Activated T-cell treated with anti-CD3 and anti-CD28 coated beads, Interleukin-2, amount 50 U/mL, for 24 hours (primary cell): ENCODE data around the gene COPS7B.
A peak's percentile ranks its signal among the peaks of the same experiment; 100 is the strongest.

Experiments used
- DNase-seq: peaks from one replicate; pipeline ENCODE4 v3.0.0-alpha.2; 2020
- H3K27ac Mint-ChIP-seq: 2 replicates; pipeline ENCODE4 v1.8.0; 2020; ENCODE audit warnings: mild to moderate bottlenecking, mixed read lengths
- H3K27me3 Mint-ChIP-seq: 2 replicates; pipeline ENCODE4 v1.8.0; 2020; ENCODE audit warnings: mixed read lengths
- H3K36me3 Mint-ChIP-seq: 2 replicates; pipeline ENCODE4 v1.8.0; 2020; ENCODE audit warnings: low read depth, mixed read lengths
- H3K4me1 Mint-ChIP-seq: 2 replicates; pipeline ENCODE4 v1.8.0; 2020; ENCODE audit warnings: low read depth, mixed read lengths
- H3K4me3 Mint-ChIP-seq: 2 replicates; pipeline ENCODE4 v1.8.0; 2020; ENCODE audit warnings: mild to moderate bottlenecking, moderate library complexity, mixed read lengths
- H3K9me3 Mint-ChIP-seq: 2 replicates; pipeline ENCODE4 v1.8.0; 2020; ENCODE audit warnings: mixed read lengths

The COPS7B gene

GRCh38 chr2:231780123-231780908, 5.9 kb upstream of the COPS7B start:
- peaks cover 52% of the 10 kb centered on the region for H3K4me1 Mint-ChIP-seq
- H3K9me3 Mint-ChIP-seq: no peaks in the 10 kb centered on the region
- DNase-seq: peak; percentile 31
- H3K27ac Mint-ChIP-seq: peak overlapping the region; percentile 99
- no peaks in the 10 kb centered on the region for H3K27me3 Mint-ChIP-seq
- peak overlapping the region; percentile 96 for H3K4me3 Mint-ChIP-seq
- peaks cover 22% of the 10 kb centered on the region for H3K36me3 Mint-ChIP-seq

GRCh38 chr2:231780909-231781797, 5.1 kb upstream of the COPS7B start, which contains the start of gene PDE6D:
TSS of gene PDE6D (minus strand) at chr2:231781282. CDS start at chr2:231781114, 168 bp downstream.
- Mint-ChIP-seq H3K4me1 (peaks cover 60% of the 10 kb centered on the region), H3K36me3 (peaks cover 22% of the 10 kb centered on the region), H3K4me3 (peak within 1 kb of the TSS; percentile 96), H3K9me3 (no peaks in the 10 kb centered on the region), H3K27me3 (no peaks in the 10 kb centered on the region), H3K27ac (peak within 1 kb of the TSS; percentile 99)
- DNase-seq: peak; percentile 99

- H3K4me1 Mint-ChIP-seq: peaks cover 63% of the 10 kb centered on the region
Measured at GRCh38 chr2:231781798-231782726, 4.2 kb upstream of the COPS7B start.

GRCh38 chr2:231785413-231785812, 832 bp upstream of the COPS7B start:
- no peak for DNase-seq
- Mint-ChIP-seq H3K4me1 (peaks cover 72% of the 10 kb centered on the region), H3K9me3 (no peaks in the 10 kb centered on the region), H3K36me3 (peaks cover 50% of the 10 kb centered on the region), H3K27ac (peak overlapping the region; percentile 85), H3K27me3 (no peaks in the 10 kb centered on the region), H3K4me3 (peak overlapping the region; percentile 95)

More at GRCh38 chr2:231781798-231782726, 4.2 kb upstream of the COPS7B start:
- peak overlapping the region; percentile 99 for H3K27ac Mint-ChIP-seq
- no peak for DNase-seq
- H3K27me3 Mint-ChIP-seq: no peaks in the 10 kb centered on the region
- H3K36me3 Mint-ChIP-seq: peaks cover 28% of the 10 kb centered on the region
- no peaks in the 10 kb centered on the region for H3K9me3 Mint-ChIP-seq
- peak overlapping the region; percentile 96 for H3K4me3 Mint-ChIP-seq

GRCh38 chr2:231785822-231786176, 446 bp upstream of the COPS7B start:
- Mint-ChIP-seq H3K9me3 (no peaks in the 10 kb centered on the region), H3K4me3 (peak overlapping the region; percentile 95), H3K27me3 (no peaks in the 10 kb centered on the region), H3K4me1 (peaks cover 72% of the 10 kb centered on the region), H3K36me3 (peaks cover 52% of the 10 kb centered on the region), H3K27ac (peak overlapping the region; percentile 85)
- DNase-seq: no peak

GRCh38 chr2:231786917-231787292, 660 bp downstream of the COPS7B start:
- no peaks in the 10 kb centered on the region for H3K27me3 Mint-ChIP-seq
- H3K4me1 Mint-ChIP-seq: peaks cover 76% of the 10 kb centered on the region
- H3K36me3 Mint-ChIP-seq: peaks cover 52% of the 10 kb centered on the region
- H3K9me3 Mint-ChIP-seq: no peaks in the 10 kb centered on the region
- no peak for DNase-seq
- peak overlapping the region; percentile 85 for H3K27ac Mint-ChIP-seq
- H3K4me3 Mint-ChIP-seq: peak overlapping the region; percentile 95

- Mint-ChIP-seq H3K9me3 (no peaks in the 10 kb centered on the region), H3K27me3 (no peaks in the 10 kb centered on the region), H3K4me1 (peaks cover 38% of the 10 kb centered on the region), H3K27ac (no peak overlapping the region), H3K4me3 (no peak overlapping the region), H3K36me3 (peaks cover 85% of the 10 kb centered on the region)
- DNase-seq: no peak
Measured at GRCh38 chr2:231791107-231791506, 4.9 kb downstream of the COPS7B start.

- no peak for DNase-seq
- Mint-ChIP-seq H3K4me1 (peaks cover 16% of the 10 kb centered on the region), H3K27ac (no peak overlapping the region), H3K36me3 (peaks cover 92% of the 10 kb centered on the region), H3K4me3 (no peak overlapping the region), H3K9me3 (no peaks in the 10 kb centered on the region), H3K27me3 (no peaks in the 10 kb centered on the region)
Measured at GRCh38 chr2:231794383-231794782, 8.1 kb downstream of the COPS7B start.

GRCh38 chr2:231795525-231796327, 9.5 kb downstream of the COPS7B start:
- no peaks in the 10 kb centered on the region for H3K9me3 Mint-ChIP-seq
- no peak overlapping the region for H3K4me3 Mint-ChIP-seq
- H3K36me3 Mint-ChIP-seq: peaks cover 93% of the 10 kb centered on the region

GRCh38 chr2:231800493-231801091, 14.3 kb downstream of the COPS7B start:
- H3K27ac Mint-ChIP-seq: no peak overlapping the region

More at GRCh38 chr2:231795525-231796327, 9.5 kb downstream of the COPS7B start:
- no peak for DNase-seq
- peaks cover 10% of the 10 kb centered on the region for H3K4me1 Mint-ChIP-seq
- no peaks in the 10 kb centered on the region for H3K27me3 Mint-ChIP-seq
- no peak overlapping the region for H3K27ac Mint-ChIP-seq

GRCh38 chr2:231803501-231804138, 17.4 kb downstream of the COPS7B start:
- peaks cover 12% of the 10 kb centered on the region for H3K4me1 Mint-ChIP-seq
- peaks cover 84% of the 10 kb centered on the region for H3K36me3 Mint-ChIP-seq
- no peaks in the 10 kb centered on the region for H3K9me3 Mint-ChIP-seq
- no peak overlapping the region for H3K4me3 Mint-ChIP-seq
- H3K27me3 Mint-ChIP-seq: no peaks in the 10 kb centered on the region
- DNase-seq: no peak
- H3K27ac Mint-ChIP-seq: no peak overlapping the region

More at GRCh38 chr2:231800493-231801091, 14.3 kb downstream of the COPS7B start:
- DNase-seq: peak; percentile 49
- Mint-ChIP-seq H3K27me3 (no peaks in the 10 kb centered on the region), H3K4me1 (peaks cover 12% of the 10 kb centered on the region), H3K36me3 (peaks cover 88% of the 10 kb centered on the region), H3K4me3 (no peak overlapping the region), H3K9me3 (no peaks in the 10 kb centered on the region)

GRCh38 chr2:231807020-231807419, 20.8 kb downstream of the COPS7B start:
- Mint-ChIP-seq H3K27ac (no peak overlapping the region), H3K36me3 (peaks cover 88% of the 10 kb centered on the region), H3K4me1 (peaks cover 5% of the 10 kb centered on the region), H3K9me3 (no peaks in the 10 kb centered on the region), H3K27me3 (no peaks in the 10 kb centered on the region), H3K4me3 (no peak overlapping the region)
- DNase-seq: no peak

GRCh38 chr2:231810905-231811304, 24.7 kb downstream of the COPS7B start:
- H3K27ac Mint-ChIP-seq: no peak overlapping the region
- H3K4me3 Mint-ChIP-seq: no peak overlapping the region
- H3K36me3 Mint-ChIP-seq: peaks cover 83% of the 10 kb centered on the region

More at GRCh38 chr2:231810905-231811304, 24.7 kb downstream of the COPS7B start:
- Mint-ChIP-seq H3K27me3 (no peaks in the 10 kb centered on the region), H3K9me3 (peaks cover 2% of the 10 kb centered on the region), H3K4me1 (no peaks in the 10 kb centered on the region)
- no peak for DNase-seq
